ENCODE measurements around the gene GNAI2.
A peak's percentile ranks its signal among the peaks of the same experiment; 100 is the strongest.
"Not testable (repeated sequence)": the region's sequence is repeated elsewhere in the genome, so short reads cannot be mapped to it uniquely, and the experiment has no call there.

The GNAI2 gene

DNA sequence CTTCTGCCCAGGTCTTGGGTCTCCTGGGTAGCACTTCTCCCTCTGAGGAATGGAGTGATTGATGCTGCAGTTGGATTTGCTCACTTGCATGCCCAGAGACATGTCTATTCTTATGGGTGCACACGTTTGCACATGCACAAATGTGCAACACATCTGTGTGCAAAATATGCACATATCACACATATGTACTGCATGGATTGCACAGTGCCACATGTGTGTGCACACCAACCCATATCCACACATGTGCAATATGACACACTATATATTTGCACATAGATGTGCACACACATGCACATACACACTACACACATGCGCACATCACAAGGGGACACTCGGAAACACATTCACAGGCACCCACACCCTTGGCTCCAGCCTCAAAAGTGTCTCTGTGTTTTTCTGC is 32.3 kb downstream of the GNAI2 start:
- H3K4me3 ChIP-seq (replicated peaks in 1 of 2; ENCODE audit: low read depth in 2 of 2, low read length in 2 of 2), result no peak overlapping the region
- DNase-seq (ENCODE audit: low read depth in 2 of 2), result no peak
- TF ChIP-seq, protein P1, sequence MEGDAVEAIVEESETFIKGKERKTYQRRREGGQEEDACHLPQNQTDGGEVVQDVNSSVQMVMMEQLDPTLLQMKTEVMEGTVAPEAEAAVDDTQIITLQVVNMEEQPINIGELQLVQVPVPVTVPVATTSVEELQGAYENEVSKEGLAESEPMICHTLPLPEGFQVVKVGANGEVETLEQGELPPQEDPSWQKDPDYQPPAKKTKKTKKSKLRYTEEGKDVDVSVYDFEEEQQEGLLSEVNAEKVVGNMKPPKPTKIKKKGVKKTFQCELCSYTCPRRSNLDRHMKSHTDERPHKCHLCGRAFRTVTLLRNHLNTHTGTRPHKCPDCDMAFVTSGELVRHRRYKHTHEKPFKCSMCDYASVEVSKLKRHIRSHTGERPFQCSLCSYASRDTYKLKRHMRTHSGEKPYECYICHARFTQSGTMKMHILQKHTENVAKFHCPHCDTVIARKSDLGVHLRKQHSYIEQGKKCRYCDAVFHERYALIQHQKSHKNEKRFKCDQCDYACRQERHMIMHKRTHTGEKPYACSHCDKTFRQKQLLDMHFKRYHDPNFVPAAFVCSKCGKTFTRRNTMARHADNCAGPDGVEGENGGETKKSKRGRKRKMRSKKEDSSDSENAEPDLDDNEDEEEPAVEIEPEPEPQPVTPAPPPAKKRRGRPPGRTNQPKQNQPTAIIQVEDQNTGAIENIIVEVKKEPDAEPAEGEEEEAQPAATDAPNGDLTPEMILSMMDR (IDR thresholded peaks at IDR 0.05; ENCODE audit: low read depth, low read length), result no peak

DNA sequence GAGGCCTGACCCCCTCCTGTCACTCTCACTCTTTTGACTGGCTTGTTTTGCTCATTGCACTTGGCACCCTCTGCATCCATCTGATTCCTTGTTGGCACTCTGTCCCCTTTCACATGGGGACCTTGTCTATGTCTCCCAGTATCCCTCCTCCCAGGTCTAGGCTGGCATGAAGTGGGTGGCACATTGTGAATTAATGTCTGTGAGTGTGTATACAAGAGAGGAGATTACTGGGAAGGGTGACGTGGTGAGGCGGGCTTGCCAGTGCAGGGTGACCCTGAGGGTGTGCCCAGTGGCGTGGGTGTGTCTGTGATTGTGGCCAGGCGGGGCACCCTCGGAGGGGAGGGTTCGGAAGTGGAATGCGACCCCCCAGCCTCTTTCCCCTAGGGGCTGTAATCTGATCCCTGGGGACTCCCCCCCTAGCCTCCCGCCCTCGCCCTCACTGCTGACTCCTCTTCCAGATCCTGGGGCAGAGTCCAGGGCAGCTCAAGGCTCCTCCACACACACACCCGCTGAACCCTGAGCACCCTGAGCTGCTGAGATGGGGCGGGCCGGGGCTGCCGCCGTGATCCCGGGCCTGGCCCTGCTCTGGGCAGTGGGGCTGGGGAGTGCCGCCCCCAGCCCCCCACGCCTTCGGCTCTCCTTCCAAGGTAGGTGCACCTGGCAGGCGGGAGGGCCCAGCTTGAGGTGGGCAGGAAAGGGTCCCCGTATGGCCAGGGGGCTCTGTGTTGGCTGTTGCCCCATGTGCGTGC is 32.9 kb downstream of the GNAI2 start, which contains the start of gene SEMA3B:
Gene SEMA3B (plus strand): TSS at position 445 of the 749 bp plus-strand sequence. CDS start 94 bp downstream, at position 539.
- DNase-seq (ENCODE audit: low read depth in 2 of 2), result peak in 1 of 2 donors; percentile 50
- no peak within 1 kb of the TSS for H3K4me3 ChIP-seq (replicated peaks in 1 of 2; ENCODE audit: low read depth in 2 of 2, low read length in 2 of 2)
- TF ChIP-seq, protein P1 (IDR thresholded peaks at IDR 0.05; ENCODE audit: low read depth, low read length), result no peak

DNA sequence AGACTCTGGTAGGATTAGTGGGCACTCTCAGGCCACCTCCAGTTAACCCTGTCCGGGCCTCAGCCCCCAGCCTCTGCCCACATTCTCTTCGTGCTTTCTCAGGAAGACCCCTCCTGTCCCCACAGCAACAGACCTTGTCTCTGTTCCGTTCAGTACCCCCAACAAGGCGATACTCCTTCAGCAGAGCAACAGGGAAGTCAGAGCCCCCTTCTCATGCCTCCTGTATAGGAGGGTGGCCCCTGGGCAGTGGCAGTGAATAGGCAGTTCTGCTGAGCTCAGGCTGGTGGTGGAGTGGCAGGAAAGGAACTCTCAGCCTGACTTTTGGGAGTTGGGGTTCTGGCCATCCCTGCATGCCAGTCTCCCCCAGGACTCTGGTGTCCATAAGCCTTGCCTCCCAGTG is 33.5 kb downstream of the GNAI2 start:
- no peak overlapping the region for H3K4me3 ChIP-seq (replicated peaks in 1 of 2; ENCODE audit: low read depth in 2 of 2, low read length in 2 of 2)

DNA sequence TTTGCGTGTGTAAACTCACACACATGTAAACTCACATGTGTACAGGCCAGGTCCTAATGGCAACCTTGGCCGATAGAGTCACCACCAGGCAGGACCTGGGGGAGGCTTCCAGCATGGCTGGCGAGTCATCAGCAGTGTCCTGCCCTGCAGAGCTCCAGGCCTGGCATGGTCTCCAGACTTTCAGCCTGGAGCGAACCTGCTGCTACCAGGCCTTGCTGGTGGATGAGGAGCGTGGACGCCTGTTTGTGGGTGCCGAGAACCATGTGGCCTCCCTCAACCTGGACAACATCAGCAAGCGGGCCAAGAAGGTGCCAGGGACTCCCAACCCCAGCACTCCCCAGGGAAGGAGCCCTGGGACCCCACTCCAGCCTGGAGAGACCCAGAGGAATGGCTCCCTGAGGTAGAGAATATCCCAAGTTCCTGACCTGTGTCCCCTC is 34.0 kb downstream of the GNAI2 start:
- no peak overlapping the region for H3K4me3 ChIP-seq (replicated peaks in 1 of 2; ENCODE audit: low read depth in 2 of 2, low read length in 2 of 2)
- peak in 1 of 2 donors; percentile 49 for DNase-seq (ENCODE audit: low read depth in 2 of 2)

More for the DNA sequence above, 33.5 kb downstream of the GNAI2 start:
- no peak for DNase-seq (ENCODE audit: low read depth in 2 of 2)
- TF ChIP-seq, protein P1 (IDR thresholded peaks at IDR 0.05; ENCODE audit: low read depth, low read length), result no peak

DNA sequence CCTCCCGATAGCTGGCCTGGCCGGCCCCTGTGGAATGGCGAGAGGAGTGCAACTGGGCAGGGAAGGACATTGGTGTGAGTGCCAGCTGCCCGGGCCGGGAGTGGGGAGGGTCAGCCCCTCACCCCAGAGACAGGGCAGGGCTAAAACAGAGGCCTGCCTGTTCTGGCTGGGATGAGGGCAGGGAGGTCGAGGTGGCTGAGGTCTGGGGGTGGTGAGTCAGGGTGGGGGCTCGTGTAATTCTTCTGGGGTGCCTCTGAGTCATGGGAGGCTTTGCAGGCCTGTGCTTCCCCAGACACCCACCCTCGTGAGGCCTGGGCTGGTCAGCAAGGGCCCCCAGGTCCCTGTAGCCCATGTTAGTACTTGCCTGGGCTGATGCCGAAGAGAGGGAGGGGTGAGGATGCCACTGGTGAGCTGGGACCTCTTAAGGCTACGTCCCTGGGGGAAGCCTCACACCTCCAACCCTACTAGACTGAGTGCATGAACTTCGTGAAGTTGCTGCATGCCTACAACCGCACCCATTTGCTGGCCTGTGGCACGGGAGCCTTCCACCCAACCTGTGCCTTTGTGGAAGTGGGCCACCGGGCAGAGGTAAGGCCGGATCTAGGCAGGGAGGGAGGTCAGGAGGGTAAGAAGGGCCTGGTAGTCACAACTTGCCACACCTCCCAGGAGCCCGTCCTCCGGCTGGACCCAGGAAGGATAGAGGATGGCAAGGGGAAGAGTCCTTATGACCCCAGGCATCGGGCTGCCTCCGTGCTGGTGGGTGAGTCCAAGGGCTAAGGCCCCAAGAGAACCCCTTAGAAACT is 34.6 kb downstream of the GNAI2 start:
- H3K4me3 ChIP-seq (replicated peaks in 1 of 2; ENCODE audit: low read depth in 2 of 2, low read length in 2 of 2), result no peak overlapping the region
- TF ChIP-seq, protein P1 (IDR thresholded peaks at IDR 0.05; ENCODE audit: low read depth, low read length), result no peak
- no peak for DNase-seq (ENCODE audit: low read depth in 2 of 2)

More for the DNA sequence above, 34.0 kb downstream of the GNAI2 start:
- TF ChIP-seq, protein P1 (IDR thresholded peaks at IDR 0.05; ENCODE audit: low read depth, low read length), result no peak

DNA sequence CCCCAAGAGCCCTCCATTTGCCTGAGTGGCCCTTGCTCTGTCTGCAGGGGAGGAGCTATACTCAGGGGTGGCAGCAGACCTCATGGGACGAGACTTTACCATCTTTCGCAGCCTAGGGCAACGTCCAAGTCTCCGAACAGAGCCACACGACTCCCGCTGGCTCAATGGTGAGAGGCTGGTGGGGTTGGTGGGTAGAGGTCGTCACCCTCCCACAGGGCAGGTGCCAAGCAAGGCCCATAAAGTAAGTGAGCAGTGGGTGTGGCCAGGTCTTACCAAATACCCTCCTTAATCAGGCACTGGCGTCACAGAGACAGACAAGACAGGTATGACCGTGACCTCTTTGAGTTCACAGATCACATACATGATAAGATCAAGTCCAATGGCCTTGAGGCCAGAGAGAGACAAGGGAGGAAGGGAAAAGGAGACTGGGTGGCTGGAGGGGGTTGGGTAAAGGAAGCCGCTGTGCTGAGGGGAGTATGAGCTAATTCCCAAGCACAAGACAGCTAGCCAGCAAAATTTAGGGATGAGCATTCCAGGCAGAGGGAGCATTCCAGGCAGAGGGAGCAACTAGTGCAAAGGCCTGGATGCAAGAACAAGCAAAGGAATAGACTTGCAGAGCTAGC is 35.4 kb downstream of the GNAI2 start:
- no peak for DNase-seq (ENCODE audit: low read depth in 2 of 2)
- TF ChIP-seq, protein P1 (IDR thresholded peaks at IDR 0.05; ENCODE audit: low read depth, low read length), result no peak
- no peak overlapping the region for H3K4me3 ChIP-seq (replicated peaks in 1 of 2; ENCODE audit: low read depth in 2 of 2, low read length in 2 of 2)

DNA sequence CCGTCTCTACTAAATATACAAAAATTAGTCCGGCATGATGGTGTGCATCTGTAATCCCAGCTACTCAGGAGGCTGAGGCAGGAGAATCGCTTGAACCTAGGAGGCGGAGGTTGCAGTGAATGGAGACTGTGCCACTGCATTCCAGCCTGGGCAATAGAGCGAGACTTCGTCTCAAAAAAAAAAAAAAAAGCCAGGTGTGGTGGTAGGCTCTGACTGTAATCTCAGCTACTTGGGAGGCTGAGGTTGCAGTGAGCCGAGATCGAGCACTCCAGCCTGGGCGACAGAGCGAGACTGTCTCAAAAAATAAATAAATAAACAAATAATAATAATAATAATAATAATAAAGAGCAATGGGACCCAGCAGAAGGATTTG is 36.5 kb downstream of the GNAI2 start:
- DNase-seq (ENCODE audit: low read depth in 2 of 2); H3K4me3 ChIP-seq (replicated peaks in 1 of 2; ENCODE audit: low read depth in 2 of 2, low read length in 2 of 2): not testable (repeated sequence)
